Peyer's patch (tissue), 4 donors: Measurements from ENCODE around the gene XPR1.

Experiments used
- POLR2A ChIP-seq, 2 donors: fragments of 450-650 bp; IDR thresholded peaks; one replicate each; pipeline ENCODE4 v1.5.1; 2017; ENCODE audit warnings: antibody characterized with exemption in 2 of 2, mild to moderate bottlenecking in 2 of 2, moderate library complexity in 2 of 2
- TF ChIP-seq, protein P1 (sequence below), 6 experiments: fragments of 450-650 bp in 4 of 6; fragments of 200-600 bp in 2 of 6; sonication (generic) in 1 of 6; IDR thresholded peaks; one replicate each; pipeline ENCODE4 v1.5.1; 2017 to 2019; ENCODE audit warnings: antibody characterized with exemption in 6 of 6, mild to moderate bottlenecking in 3 of 6, moderate library complexity in 1 of 6

DNA sequence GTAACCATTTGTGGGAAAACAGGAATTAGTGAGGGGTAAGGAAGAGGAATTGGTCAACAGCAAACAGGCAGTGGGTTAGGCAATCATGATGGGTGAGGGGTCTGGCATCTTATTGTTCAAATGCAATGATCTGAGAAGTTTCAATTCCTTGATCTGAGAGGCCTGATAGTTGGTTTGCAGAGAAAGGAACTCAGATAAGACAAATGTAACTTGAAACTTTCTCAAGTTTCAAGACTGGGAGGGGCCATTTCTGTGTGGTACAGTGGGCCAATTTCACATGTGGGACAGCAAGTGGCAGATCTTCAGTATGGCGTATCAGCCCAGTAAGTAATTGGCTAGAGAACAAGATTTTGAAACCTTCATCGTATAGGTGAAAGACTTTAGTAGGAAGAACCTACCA, 102.5 kb downstream of the XPR1 start:
- TF ChIP-seq, protein P1, sequence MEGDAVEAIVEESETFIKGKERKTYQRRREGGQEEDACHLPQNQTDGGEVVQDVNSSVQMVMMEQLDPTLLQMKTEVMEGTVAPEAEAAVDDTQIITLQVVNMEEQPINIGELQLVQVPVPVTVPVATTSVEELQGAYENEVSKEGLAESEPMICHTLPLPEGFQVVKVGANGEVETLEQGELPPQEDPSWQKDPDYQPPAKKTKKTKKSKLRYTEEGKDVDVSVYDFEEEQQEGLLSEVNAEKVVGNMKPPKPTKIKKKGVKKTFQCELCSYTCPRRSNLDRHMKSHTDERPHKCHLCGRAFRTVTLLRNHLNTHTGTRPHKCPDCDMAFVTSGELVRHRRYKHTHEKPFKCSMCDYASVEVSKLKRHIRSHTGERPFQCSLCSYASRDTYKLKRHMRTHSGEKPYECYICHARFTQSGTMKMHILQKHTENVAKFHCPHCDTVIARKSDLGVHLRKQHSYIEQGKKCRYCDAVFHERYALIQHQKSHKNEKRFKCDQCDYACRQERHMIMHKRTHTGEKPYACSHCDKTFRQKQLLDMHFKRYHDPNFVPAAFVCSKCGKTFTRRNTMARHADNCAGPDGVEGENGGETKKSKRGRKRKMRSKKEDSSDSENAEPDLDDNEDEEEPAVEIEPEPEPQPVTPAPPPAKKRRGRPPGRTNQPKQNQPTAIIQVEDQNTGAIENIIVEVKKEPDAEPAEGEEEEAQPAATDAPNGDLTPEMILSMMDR (IDR thresholded peaks at IDR 0.05): no peak
- no peak for TF ChIP-seq POLR2A (IDR thresholded peaks at IDR 0.05)
